Endothelial cell (in vitro differentiated cells): Measurements from ENCODE around the gene TEX22. TPM values are rescaled to one million over a fixed set of nuclear protein-coding genes. Genes with fewer than 3 reads are reported as not detected.

Experiments
- DNase-seq: peaks from one replicate; pipeline ENCODE4 v3.0.0; 2021; ENCODE audit warnings: low spot score
- H3K27ac Mint-ChIP-seq: one replicate; pipeline ENCODE4 v1.8.0; 2021; ENCODE audit warnings: mixed read lengths, inconsistent platforms; ENCODE audit not compliant: unreplicated experiment
- H3K27me3 Mint-ChIP-seq: one replicate; pipeline ENCODE4 v1.8.0; 2021; ENCODE audit warnings: mild to moderate bottlenecking, moderate library complexity, mixed read lengths, inconsistent platforms; ENCODE audit not compliant: unreplicated experiment
- H3K36me3 Mint-ChIP-seq: one replicate; pipeline ENCODE4 v1.8.0; 2021; ENCODE audit warnings: mild to moderate bottlenecking, low read depth, mixed read lengths, inconsistent platforms; ENCODE audit not compliant: unreplicated experiment
- H3K4me1 Mint-ChIP-seq: one replicate; pipeline ENCODE4 v1.8.0; 2021; ENCODE audit warnings: mild to moderate bottlenecking, mixed read lengths, inconsistent platforms; ENCODE audit not compliant: unreplicated experiment
- H3K4me3 Mint-ChIP-seq: one replicate; pipeline ENCODE4 v1.8.0; 2021; ENCODE audit warnings: mild to moderate bottlenecking, mixed read lengths, inconsistent platforms; ENCODE audit not compliant: unreplicated experiment
- H3K9me3 Mint-ChIP-seq: one replicate; pipeline ENCODE4 v1.8.0; 2021; ENCODE audit warnings: mixed read lengths, inconsistent platforms; ENCODE audit not compliant: unreplicated experiment
- CTCF ChIP-seq: fragments of 200-600 bp; sonication (generic); IDR thresholded peaks from one replicate; pipeline ENCODE4 v1.5.0; 2021; ENCODE audit warnings: antibody characterized with exemption; ENCODE audit not compliant: unreplicated experiment
- total RNA-seq: library from RNA; stranded (reverse); fragmentation: NEBNext Ultra II Directional; extraction: Animal tissue kit (Norgen Biotek cat#: 25700); gene quantifications from one replicate; pipeline ENCODE4 v1.2.1, GENCODE V29; 2021; ENCODE audit not compliant: unreplicated experiment

The TEX22 gene
- total RNA-seq, 1 donor from 2014 or later, result 1.1 TPM

GRCh38 chr14:105388110-105388951, 10.0 kb upstream of the TEX22 start:
- Mint-ChIP-seq H3K27ac (peak overlapping the region; percentile 36), H3K4me3 (peak overlapping the region; percentile 47)

GRCh38 chr14:105388976-105389375, 9.4 kb upstream of the TEX22 start:
- no peak overlapping the region for H3K27ac Mint-ChIP-seq
- H3K4me3 Mint-ChIP-seq, result no peak overlapping the region
- no peaks in the 10 kb centered on the region for H3K36me3 Mint-ChIP-seq
- DNase-seq, result no peak
- peaks cover 9% of the 10 kb centered on the region for H3K27me3 Mint-ChIP-seq
- H3K9me3 Mint-ChIP-seq, result no peaks in the 10 kb centered on the region
- no peak for TF ChIP-seq CTCF
- no peaks in the 10 kb centered on the region for H3K4me1 Mint-ChIP-seq

More at GRCh38 chr14:105388110-105388951, 10.0 kb upstream of the TEX22 start:
- no peaks in the 10 kb centered on the region for H3K4me1 Mint-ChIP-seq
- peaks cover 6% of the 10 kb centered on the region for H3K36me3 Mint-ChIP-seq
- no peaks in the 10 kb centered on the region for H3K9me3 Mint-ChIP-seq
- TF ChIP-seq CTCF, result no peak
- no peak for DNase-seq
- peaks cover 10% of the 10 kb centered on the region for H3K27me3 Mint-ChIP-seq

- Mint-ChIP-seq H3K4me1 (no peaks in the 10 kb centered on the region), H3K4me3 (no peak overlapping the region), H3K9me3 (no peaks in the 10 kb centered on the region), H3K36me3 (peaks cover 1% of the 10 kb centered on the region), H3K27me3 (peaks cover 9% of the 10 kb centered on the region), H3K27ac (no peak overlapping the region)
- no peak for TF ChIP-seq CTCF
- no peak for DNase-seq
Measured at GRCh38 chr14:105389534-105389933, 8.8 kb upstream of the TEX22 start.

- no peak for TF ChIP-seq CTCF
- no peak overlapping the region for H3K27ac Mint-ChIP-seq
- H3K9me3 Mint-ChIP-seq, result no peaks in the 10 kb centered on the region
- H3K4me3 Mint-ChIP-seq, result no peak overlapping the region
- DNase-seq, result no peak
- H3K27me3 Mint-ChIP-seq, result peaks cover 7% of the 10 kb centered on the region
- H3K36me3 Mint-ChIP-seq, result peaks cover 3% of the 10 kb centered on the region
- H3K4me1 Mint-ChIP-seq, result no peaks in the 10 kb centered on the region
Measured at GRCh38 chr14:105389976-105390848, 8.1 kb upstream of the TEX22 start.
